HL-60 (cell line): ENCODE measurements around the gene GTF3C5.
"Not testable (repeated sequence)": the region's sequence is repeated elsewhere in the genome, so short reads cannot be mapped to it uniquely, and the experiment has no call there.

Source experiments
- DNase-seq, 2 experiments: peaks; one replicate each; pipeline ENCODE4 v3.0.0-alpha.2; 2010 to 2020; ENCODE audit warnings: low read depth in 1 of 2, low spot score in 1 of 2
- H3K27ac ChIP-seq: fragments of 250-450 bp; sonication (Bioruptor Pico); replicated peaks from 2 replicates; pipeline ENCODE4 v1.5.1; 2020; ENCODE audit warnings: mild to moderate bottlenecking, moderate library complexity
- H3K27me3 ChIP-seq: fragments of 250-450 bp; sonication (Bioruptor Pico); 2 replicates; pipeline ENCODE4 v1.5.1; 2021; ENCODE audit warnings: mild to moderate bottlenecking, moderate library complexity; ENCODE audit not compliant: insufficient read depth, poor library complexity, severe bottlenecking
- H3K4me3 ChIP-seq: replicated peaks from 2 replicates; pipeline ENCODE4 v1.5.1; 2011; ENCODE audit warnings: mild to moderate bottlenecking, control low read depth, low read length; ENCODE audit not compliant: insufficient read depth
- GABPA ChIP-seq: IDR thresholded peaks from 2 replicates; pipeline ENCODE4 v1.6.1; 2012; ENCODE audit warnings: low read depth
- POLR2AphosphoS5 ChIP-seq: IDR thresholded peaks from 2 replicates; pipeline ENCODE4 v1.6.1; 2012; ENCODE audit warnings: low read depth
- SPI1 ChIP-seq: IDR thresholded peaks from 2 replicates; pipeline ENCODE4 v1.6.1; 2012; ENCODE audit warnings: low read depth, mild to moderate bottlenecking, borderline replicate concordance
- TF ChIP-seq, protein P1 (sequence below): IDR thresholded peaks from one replicate; pipeline ENCODE4 v1.5.1; 2011; ENCODE audit warnings: low read length, control low read depth, inconsistent platforms; ENCODE audit not compliant: insufficient read depth
- TF ChIP-seq, protein P2 (sequence below): IDR thresholded peaks from 2 replicates; pipeline ENCODE4 v1.6.1; 2012; ENCODE audit warnings: low read depth; ENCODE audit not compliant: insufficient replicate concordance

Gene GTF3C5

DNA sequence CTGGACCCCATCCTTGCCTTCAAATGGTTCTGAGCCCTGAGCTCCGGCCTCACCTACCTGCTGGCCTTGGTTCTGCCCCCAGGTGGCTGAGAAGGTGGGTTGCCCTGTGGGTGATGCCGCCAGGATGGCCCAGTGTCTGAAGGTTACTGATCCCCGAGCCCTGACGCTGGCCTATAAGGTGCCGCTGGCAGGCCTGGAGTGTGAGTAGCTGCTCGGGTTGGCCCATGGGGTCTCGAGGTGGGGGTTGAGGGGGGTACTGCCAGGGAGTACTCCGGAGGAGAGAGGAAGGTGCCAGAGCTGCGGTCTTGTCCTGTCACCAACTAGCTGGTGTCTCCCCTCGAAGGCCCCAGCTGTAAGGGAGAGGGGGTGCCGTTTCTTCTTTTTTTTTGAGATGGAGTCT lies 36.2 kb downstream of the GTF3C5 start:
- Histone ChIP-seq H3K27ac (no peak overlapping the region), H3K4me3 (no peak overlapping the region), H3K27me3 (no peaks in the 10 kb centered on the region)
- DNase-seq: no peak
- TF ChIP-seq POLR2AphosphoS5: no peak
- TF ChIP-seq GABPA: no peak
- TF ChIP-seq, protein P1, sequence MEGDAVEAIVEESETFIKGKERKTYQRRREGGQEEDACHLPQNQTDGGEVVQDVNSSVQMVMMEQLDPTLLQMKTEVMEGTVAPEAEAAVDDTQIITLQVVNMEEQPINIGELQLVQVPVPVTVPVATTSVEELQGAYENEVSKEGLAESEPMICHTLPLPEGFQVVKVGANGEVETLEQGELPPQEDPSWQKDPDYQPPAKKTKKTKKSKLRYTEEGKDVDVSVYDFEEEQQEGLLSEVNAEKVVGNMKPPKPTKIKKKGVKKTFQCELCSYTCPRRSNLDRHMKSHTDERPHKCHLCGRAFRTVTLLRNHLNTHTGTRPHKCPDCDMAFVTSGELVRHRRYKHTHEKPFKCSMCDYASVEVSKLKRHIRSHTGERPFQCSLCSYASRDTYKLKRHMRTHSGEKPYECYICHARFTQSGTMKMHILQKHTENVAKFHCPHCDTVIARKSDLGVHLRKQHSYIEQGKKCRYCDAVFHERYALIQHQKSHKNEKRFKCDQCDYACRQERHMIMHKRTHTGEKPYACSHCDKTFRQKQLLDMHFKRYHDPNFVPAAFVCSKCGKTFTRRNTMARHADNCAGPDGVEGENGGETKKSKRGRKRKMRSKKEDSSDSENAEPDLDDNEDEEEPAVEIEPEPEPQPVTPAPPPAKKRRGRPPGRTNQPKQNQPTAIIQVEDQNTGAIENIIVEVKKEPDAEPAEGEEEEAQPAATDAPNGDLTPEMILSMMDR: no peak
- no peak for TF ChIP-seq SPI1
- TF ChIP-seq, protein P2, sequence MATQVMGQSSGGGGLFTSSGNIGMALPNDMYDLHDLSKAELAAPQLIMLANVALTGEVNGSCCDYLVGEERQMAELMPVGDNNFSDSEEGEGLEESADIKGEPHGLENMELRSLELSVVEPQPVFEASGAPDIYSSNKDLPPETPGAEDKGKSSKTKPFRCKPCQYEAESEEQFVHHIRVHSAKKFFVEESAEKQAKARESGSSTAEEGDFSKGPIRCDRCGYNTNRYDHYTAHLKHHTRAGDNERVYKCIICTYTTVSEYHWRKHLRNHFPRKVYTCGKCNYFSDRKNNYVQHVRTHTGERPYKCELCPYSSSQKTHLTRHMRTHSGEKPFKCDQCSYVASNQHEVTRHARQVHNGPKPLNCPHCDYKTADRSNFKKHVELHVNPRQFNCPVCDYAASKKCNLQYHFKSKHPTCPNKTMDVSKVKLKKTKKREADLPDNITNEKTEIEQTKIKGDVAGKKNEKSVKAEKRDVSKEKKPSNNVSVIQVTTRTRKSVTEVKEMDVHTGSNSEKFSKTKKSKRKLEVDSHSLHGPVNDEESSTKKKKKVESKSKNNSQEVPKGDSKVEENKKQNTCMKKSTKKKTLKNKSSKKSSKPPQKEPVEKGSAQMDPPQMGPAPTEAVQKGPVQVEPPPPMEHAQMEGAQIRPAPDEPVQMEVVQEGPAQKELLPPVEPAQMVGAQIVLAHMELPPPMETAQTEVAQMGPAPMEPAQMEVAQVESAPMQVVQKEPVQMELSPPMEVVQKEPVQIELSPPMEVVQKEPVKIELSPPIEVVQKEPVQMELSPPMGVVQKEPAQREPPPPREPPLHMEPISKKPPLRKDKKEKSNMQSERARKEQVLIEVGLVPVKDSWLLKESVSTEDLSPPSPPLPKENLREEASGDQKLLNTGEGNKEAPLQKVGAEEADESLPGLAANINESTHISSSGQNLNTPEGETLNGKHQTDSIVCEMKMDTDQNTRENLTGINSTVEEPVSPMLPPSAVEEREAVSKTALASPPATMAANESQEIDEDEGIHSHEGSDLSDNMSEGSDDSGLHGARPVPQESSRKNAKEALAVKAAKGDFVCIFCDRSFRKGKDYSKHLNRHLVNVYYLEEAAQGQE: no peak

DNA sequence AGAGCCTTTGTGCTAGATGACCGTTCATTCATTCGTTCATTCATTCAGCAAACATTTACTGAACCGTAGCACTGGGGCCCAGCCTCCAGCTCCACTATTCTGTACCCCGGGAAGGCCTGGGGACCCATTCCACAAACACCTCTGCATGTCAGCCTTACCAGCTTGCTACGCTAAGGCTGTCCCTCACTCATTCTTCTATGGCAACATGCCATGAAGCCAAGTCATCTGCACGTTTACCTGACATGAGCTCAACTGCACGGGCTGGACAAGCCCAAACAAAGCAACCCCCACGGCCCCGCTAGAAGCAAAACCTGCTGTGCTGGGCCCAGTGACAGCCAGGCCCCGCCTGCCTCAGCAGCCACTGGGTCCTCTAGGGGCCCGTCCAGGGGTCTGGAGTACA lies 37.0 kb downstream of the GTF3C5 start:
- DNase-seq: no peak
- TF ChIP-seq POLR2AphosphoS5 (no peak), SPI1 (no peak)
- TF ChIP-seq, protein P1: no peak
- TF ChIP-seq, protein P2: no peak
- Histone ChIP-seq H3K27ac (no peak overlapping the region), H3K27me3 (no peaks in the 10 kb centered on the region), H3K4me3 (no peak overlapping the region)

DNA sequence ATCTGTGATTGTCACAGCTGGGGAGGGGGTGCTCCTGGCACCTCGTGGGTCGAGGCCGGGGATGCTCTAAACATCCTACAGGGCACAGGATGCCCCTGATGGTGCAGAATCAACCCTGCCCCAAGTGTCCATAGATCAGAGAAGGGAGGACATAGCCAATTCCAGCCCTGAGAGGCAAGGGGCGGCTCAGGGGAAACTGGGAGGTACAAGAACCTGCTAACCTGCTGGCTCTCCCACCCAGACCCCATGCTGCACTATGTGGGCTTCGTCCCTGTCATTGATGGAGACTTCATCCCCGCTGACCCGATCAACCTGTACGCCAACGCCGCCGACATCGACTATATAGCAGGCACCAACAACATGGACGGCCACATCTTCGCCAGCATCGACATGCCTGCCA lies 37.6 kb downstream of the GTF3C5 start:
- DNase-seq, H3K27me3 ChIP-seq, H3K4me3 ChIP-seq, H3K27ac ChIP-seq: not testable (repeated sequence)

DNA sequence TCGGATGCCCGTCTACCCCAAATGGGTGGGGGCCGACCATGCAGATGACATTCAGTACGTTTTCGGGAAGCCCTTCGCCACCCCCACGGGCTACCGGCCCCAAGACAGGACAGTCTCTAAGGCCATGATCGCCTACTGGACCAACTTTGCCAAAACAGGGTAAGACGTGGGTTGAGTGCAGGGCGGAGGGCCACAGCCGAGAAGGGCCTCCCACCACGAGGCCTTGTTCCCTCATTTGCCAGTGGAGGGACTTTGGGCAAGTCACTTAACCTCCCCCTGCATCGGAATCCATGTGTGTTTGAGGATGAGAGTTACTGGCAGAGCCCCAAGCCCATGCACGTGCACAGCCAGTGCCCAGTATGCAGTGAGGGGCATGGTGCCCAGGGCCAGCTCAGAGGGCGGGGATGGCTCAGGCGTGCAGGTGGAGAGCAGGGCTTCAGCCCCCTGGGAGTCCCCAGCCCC lies 39.7 kb downstream of the GTF3C5 start:
- H3K4me3 ChIP-seq, DNase-seq, H3K27ac ChIP-seq, H3K27me3 ChIP-seq: not testable (repeated sequence)

DNA sequence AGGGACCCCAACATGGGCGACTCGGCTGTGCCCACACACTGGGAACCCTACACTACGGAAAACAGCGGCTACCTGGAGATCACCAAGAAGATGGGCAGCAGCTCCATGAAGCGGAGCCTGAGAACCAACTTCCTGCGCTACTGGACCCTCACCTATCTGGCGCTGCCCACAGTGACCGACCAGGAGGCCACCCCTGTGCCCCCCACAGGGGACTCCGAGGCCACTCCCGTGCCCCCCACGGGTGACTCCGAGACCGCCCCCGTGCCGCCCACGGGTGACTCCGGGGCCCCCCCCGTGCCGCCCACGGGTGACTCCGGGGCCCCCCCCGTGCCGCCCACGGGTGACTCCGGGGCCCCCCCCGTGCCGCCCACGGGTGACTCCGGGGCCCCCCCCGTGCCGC lies 40.2 kb downstream of the GTF3C5 start:
- H3K27ac ChIP-seq, DNase-seq, H3K27me3 ChIP-seq, H3K4me3 ChIP-seq: not testable (repeated sequence)
